MV-4-11 (cell line): ENCODE data around the gene FRZB.

Experiments used
- DNase-seq: peaks from one replicate; lab custom pipeline; 2025; lab: John Stamatoyannopoulos, UW

The FRZB gene

GRCh38 chr2:182845794-182846417 lies 20.5 kb downstream of the FRZB start:
- DNase-seq: no peak

GRCh38 chr2:182836451-182836850 lies 30.0 kb downstream of the FRZB start:
- DNase-seq: no peak

- no peak for DNase-seq
These were observed 32.1 kb downstream of the FRZB start for GRCh38 chr2:182834293-182834692.

GRCh38 chr2:182833084-182833854 lies 33.2 kb downstream of the FRZB start:
- no peak for DNase-seq

- DNase-seq: no peak
These were observed 34.5 kb downstream of the FRZB start for GRCh38 chr2:182831921-182832320.

- no peak for DNase-seq
These were observed 35.3 kb downstream of the FRZB start for GRCh38 chr2:182831101-182831500.

- DNase-seq: no peak
These were observed 39.1 kb downstream of the FRZB start for GRCh38 chr2:182827182-182827879.

GRCh38 chr2:182826496-182826895 lies 39.9 kb downstream of the FRZB start:
- DNase-seq: no peak

- DNase-seq: no peak
These were observed 40.4 kb downstream of the FRZB start for GRCh38 chr2:182826064-182826463.

GRCh38 chr2:182824767-182825158 lies 41.7 kb downstream of the FRZB start:
- DNase-seq: no peak

- no peak for DNase-seq
These were observed 42.2 kb downstream of the FRZB start for GRCh38 chr2:182824056-182824766.

- no peak for DNase-seq
These were observed 43.7 kb downstream of the FRZB start for GRCh38 chr2:182822733-182823132.

- no peak for DNase-seq
These were observed 45.3 kb downstream of the FRZB start for GRCh38 chr2:182821182-182821581.

- DNase-seq: no peak
These were observed 47.0 kb downstream of the FRZB start for GRCh38 chr2:182819412-182819811.

GRCh38 chr2:182818925-182819324 lies 47.5 kb downstream of the FRZB start:
- DNase-seq: no peak

GRCh38 chr2:182818501-182818900 lies 47.9 kb downstream of the FRZB start:
- DNase-seq: no peak

GRCh38 chr2:182817558-182817957 lies 48.9 kb downstream of the FRZB start:
- DNase-seq: no peak

GRCh38 chr2:182816866-182817265 lies 49.6 kb downstream of the FRZB start:
- no peak for DNase-seq

GRCh38 chr2:182814804-182815203 lies 51.6 kb downstream of the FRZB start:
- DNase-seq: no peak

- DNase-seq: no peak
These were observed 52.1 kb downstream of the FRZB start for GRCh38 chr2:182814380-182814779.

GRCh38 chr2:182810087-182810486 lies 56.4 kb downstream of the FRZB start:
- no peak for DNase-seq

GRCh38 chr2:182807319-182807718 lies 59.1 kb downstream of the FRZB start:
- DNase-seq: no peak

GRCh38 chr2:182804128-182804527 lies 62.3 kb downstream of the FRZB start:
- DNase-seq: no peak
